ENCODE data around the gene AFAP1L1.

AFAP1L1 gene

GRCh38 chr5:149380466-149381121 is 108.9 kb downstream of the AFAP1L1 start:
- Histone ChIP-seq H3K9me3 (ENCODE audit: control insufficient read depth, insufficient read depth, low read length) (no peaks in the 10 kb centered on the region), H3K27ac (ENCODE audit: low read length) (no peak overlapping the region), H3K4me3 (ENCODE audit: low read length) (no peak overlapping the region), H3K27me3 (ENCODE audit: control insufficient read depth, insufficient read depth, low read length) (no peaks in the 10 kb centered on the region), H3K4me1 (ENCODE audit: control insufficient read depth, insufficient read depth, low read length) (peaks cover 1% of the 10 kb centered on the region; the same call in 1 of the 2 replicates), H3K36me3 (ENCODE audit: control insufficient read depth, insufficient read depth, low read length) (no peaks in the 10 kb centered on the region)
- WGBS (ENCODE audit: insufficient coverage, insufficient read length), result no CpG with 5 or more reads among the region's 16 CpGs
- no peak for DNase-seq (ENCODE audit: low read depth, low spot score)

DNA sequence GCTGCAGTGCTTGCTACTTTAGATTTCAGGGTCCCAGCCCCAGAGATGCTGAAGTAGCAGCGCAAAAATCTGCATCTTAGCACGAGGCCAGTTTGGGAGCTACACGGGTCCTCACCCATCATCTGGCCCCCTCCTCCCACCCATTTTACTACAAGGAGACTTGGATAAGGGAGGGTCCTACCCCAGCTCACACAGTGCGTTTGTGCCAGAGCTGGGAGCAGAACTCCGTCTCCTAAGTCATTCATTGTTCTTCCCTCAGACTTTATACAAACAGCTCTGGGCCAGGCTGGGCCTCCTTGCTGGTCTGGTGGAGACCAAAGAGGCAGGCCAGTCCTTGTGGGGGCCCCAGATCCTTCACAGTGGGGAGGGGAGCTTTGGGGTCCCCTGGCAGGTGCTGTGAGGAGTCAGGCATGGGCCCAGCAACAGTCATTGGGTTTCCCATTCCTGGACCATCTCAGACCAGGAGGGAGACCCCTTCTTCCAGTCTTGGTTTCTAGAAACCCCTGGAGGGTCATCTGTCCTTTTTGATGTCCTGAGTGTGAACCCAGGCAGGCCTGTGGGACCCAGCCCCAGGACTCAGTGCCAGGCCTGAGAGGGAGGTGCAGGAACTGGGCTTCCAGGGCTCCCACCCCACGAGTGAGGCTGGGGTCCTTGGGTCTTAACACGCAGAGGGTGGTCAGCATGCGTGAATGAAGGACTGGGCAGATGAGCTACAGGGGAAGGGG is 109.8 kb downstream of the AFAP1L1 start:
- DNase-seq (ENCODE audit: low read depth, low spot score), result no peak
- WGBS (ENCODE audit: insufficient coverage, insufficient read length), result no CpG with 5 or more reads among the region's 8 CpGs
- Histone ChIP-seq H3K4me3 (ENCODE audit: low read length) (no peak overlapping the region), H3K27me3 (ENCODE audit: control insufficient read depth, insufficient read depth, low read length) (no peaks in the 10 kb centered on the region), H3K27ac (ENCODE audit: low read length) (no peak overlapping the region), H3K4me1 (ENCODE audit: control insufficient read depth, insufficient read depth, low read length) (peaks cover 1% of the 10 kb centered on the region; the same call in 1 of the 2 replicates), H3K36me3 (ENCODE audit: control insufficient read depth, insufficient read depth, low read length) (no peaks in the 10 kb centered on the region), H3K9me3 (ENCODE audit: control insufficient read depth, insufficient read depth, low read length) (peaks cover 1% of the 10 kb centered on the region; the same call in 1 of the 2 replicates)

- DNase-seq (ENCODE audit: low read depth, low spot score), result peak; percentile 67
- peaks cover 1% of the 10 kb centered on the region; the same call in 1 of the 2 replicates for H3K4me1 ChIP-seq (ENCODE audit: control insufficient read depth, insufficient read depth, low read length)
- no peaks in the 10 kb centered on the region for H3K27me3 ChIP-seq (ENCODE audit: control insufficient read depth, insufficient read depth, low read length)
- peaks cover 1% of the 10 kb centered on the region; the same call in 1 of the 2 replicates for H3K9me3 ChIP-seq (ENCODE audit: control insufficient read depth, insufficient read depth, low read length)
- no peaks in the 10 kb centered on the region for H3K36me3 ChIP-seq (ENCODE audit: control insufficient read depth, insufficient read depth, low read length)
- H3K27ac ChIP-seq (ENCODE audit: low read length), result no peak overlapping the region
- no CpG with 5 or more reads among the region's 16 CpGs for WGBS (ENCODE audit: insufficient coverage, insufficient read length)
- H3K4me3 ChIP-seq (ENCODE audit: low read length), result no peak overlapping the region
Observed at GRCh38 chr5:149381986-149382338, 110.3 kb downstream of the AFAP1L1 start.

GRCh38 chr5:149382517-149383220 is 111.0 kb downstream of the AFAP1L1 start:
- H3K36me3 ChIP-seq (ENCODE audit: control insufficient read depth, insufficient read depth, low read length), result no peaks in the 10 kb centered on the region
- no CpG with 5 or more reads among the region's 12 CpGs for WGBS (ENCODE audit: insufficient coverage, insufficient read length)
- no peak overlapping the region for H3K27ac ChIP-seq (ENCODE audit: low read length)
- H3K4me3 ChIP-seq (ENCODE audit: low read length), result no peak overlapping the region
- peaks cover 1% of the 10 kb centered on the region; the same call in 1 of the 2 replicates for H3K4me1 ChIP-seq (ENCODE audit: control insufficient read depth, insufficient read depth, low read length)
- no peak for DNase-seq (ENCODE audit: low read depth, low spot score)
- no peaks in the 10 kb centered on the region for H3K27me3 ChIP-seq (ENCODE audit: control insufficient read depth, insufficient read depth, low read length)
- H3K9me3 ChIP-seq (ENCODE audit: control insufficient read depth, insufficient read depth, low read length), result peaks cover 1% of the 10 kb centered on the region; the same call in 1 of the 2 replicates

- WGBS (ENCODE audit: insufficient coverage, insufficient read length), result no CpG with 5 or more reads among the region's 9 CpGs
- H3K36me3 ChIP-seq (ENCODE audit: control insufficient read depth, insufficient read depth, low read length), result no peaks in the 10 kb centered on the region
- no peak for DNase-seq (ENCODE audit: low read depth, low spot score)
- peaks cover 1% of the 10 kb centered on the region; the same call in 1 of the 2 replicates for H3K9me3 ChIP-seq (ENCODE audit: control insufficient read depth, insufficient read depth, low read length)
- peaks cover 1% of the 10 kb centered on the region; the same call in 1 of the 2 replicates for H3K4me1 ChIP-seq (ENCODE audit: control insufficient read depth, insufficient read depth, low read length)
- H3K27ac ChIP-seq (ENCODE audit: low read length), result no peak overlapping the region
- H3K27me3 ChIP-seq (ENCODE audit: control insufficient read depth, insufficient read depth, low read length), result no peaks in the 10 kb centered on the region
- no peak overlapping the region for H3K4me3 ChIP-seq (ENCODE audit: low read length)
Observed at GRCh38 chr5:149383399-149383798, 111.7 kb downstream of the AFAP1L1 start.

- peaks cover 1% of the 10 kb centered on the region; the same call in 1 of the 2 replicates for H3K9me3 ChIP-seq (ENCODE audit: control insufficient read depth, insufficient read depth, low read length)
- 0 out of 2 replicates have a peak, but pooled peaks cover 1% of the 10 kb centered on the region for H3K4me1 ChIP-seq (ENCODE audit: control insufficient read depth, insufficient read depth, low read length)
- WGBS (ENCODE audit: insufficient coverage, insufficient read length), result no CpG with 5 or more reads among the region's 5 CpGs
- no peaks in the 10 kb centered on the region for H3K36me3 ChIP-seq (ENCODE audit: control insufficient read depth, insufficient read depth, low read length)
- H3K4me3 ChIP-seq (ENCODE audit: low read length), result no peak overlapping the region
- no peak overlapping the region for H3K27ac ChIP-seq (ENCODE audit: low read length)
- DNase-seq (ENCODE audit: low read depth, low spot score), result no peak
- H3K27me3 ChIP-seq (ENCODE audit: control insufficient read depth, insufficient read depth, low read length), result no peaks in the 10 kb centered on the region
Observed at GRCh38 chr5:149386166-149386565, 114.5 kb downstream of the AFAP1L1 start.

DNA sequence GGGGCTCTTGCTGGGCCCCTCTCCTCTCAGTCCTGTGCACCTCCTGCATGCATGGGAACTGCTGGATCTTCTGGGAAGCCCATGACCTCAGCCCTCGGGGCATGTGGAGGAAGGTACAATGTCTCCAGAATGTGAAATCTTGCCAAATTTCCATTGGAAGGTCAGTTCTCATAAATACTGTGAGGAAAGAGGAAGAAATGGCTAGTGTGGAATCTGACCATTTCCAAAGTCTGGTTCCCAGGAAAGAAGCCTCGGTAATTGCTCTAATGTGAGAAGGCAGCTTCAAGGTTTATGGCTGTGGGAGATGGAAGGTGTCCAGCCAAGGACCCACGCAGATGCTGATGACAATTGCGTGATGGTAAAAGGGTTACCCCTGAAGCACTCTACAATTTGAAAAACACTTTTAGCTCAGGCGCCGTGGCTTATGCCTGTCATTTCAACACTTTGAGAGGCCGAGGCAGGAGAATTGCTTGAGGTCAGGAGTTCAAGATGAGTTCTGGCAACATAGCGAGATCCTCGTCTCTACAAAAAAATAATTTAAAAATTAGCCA is 115.5 kb downstream of the AFAP1L1 start:
- no peak overlapping the region for H3K27ac ChIP-seq (ENCODE audit: low read length)
- no peaks in the 10 kb centered on the region for H3K4me1 ChIP-seq (ENCODE audit: control insufficient read depth, insufficient read depth, low read length)
- no CpG with 5 or more reads among the region's 9 CpGs for WGBS (ENCODE audit: insufficient coverage, insufficient read length)
- no peaks in the 10 kb centered on the region for H3K27me3 ChIP-seq (ENCODE audit: control insufficient read depth, insufficient read depth, low read length)
- no peak overlapping the region for H3K4me3 ChIP-seq (ENCODE audit: low read length)
- H3K36me3 ChIP-seq (ENCODE audit: control insufficient read depth, insufficient read depth, low read length), result no peaks in the 10 kb centered on the region
- H3K9me3 ChIP-seq (ENCODE audit: control insufficient read depth, insufficient read depth, low read length), result peaks cover 1% of the 10 kb centered on the region; the same call in 1 of the 2 replicates
- no peak for DNase-seq (ENCODE audit: low read depth, low spot score)

DNA sequence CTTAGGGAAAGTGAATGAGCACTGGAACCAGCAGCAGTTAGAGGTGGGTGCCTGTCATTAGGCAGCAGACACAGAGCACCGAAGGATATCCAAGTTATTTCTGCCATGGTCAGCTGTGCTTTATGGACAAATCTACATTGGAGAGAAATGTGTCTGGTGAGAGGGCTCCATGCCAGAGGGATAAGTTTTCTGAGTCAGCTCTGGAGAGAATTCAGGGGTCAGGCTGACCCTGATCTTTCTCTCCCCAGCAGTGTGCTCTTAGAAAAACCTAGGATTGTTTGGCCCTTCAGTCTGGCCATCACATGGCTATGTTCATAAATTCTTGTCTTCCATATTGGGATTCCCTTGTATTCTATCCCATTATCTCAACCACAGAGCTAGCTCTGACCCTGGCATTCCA is 116.3 kb downstream of the AFAP1L1 start:
- DNase-seq (ENCODE audit: low read depth, low spot score), result no peak
- Histone ChIP-seq H3K27ac (ENCODE audit: low read length) (no peak overlapping the region), H3K4me3 (ENCODE audit: low read length) (no peak overlapping the region), H3K27me3 (ENCODE audit: control insufficient read depth, insufficient read depth, low read length) (no peaks in the 10 kb centered on the region), H3K9me3 (ENCODE audit: control insufficient read depth, insufficient read depth, low read length) (peaks cover 1% of the 10 kb centered on the region; the same call in 1 of the 2 replicates), H3K36me3 (ENCODE audit: control insufficient read depth, insufficient read depth, low read length) (no peaks in the 10 kb centered on the region), H3K4me1 (ENCODE audit: control insufficient read depth, insufficient read depth, low read length) (no peaks in the 10 kb centered on the region)
- WGBS (ENCODE audit: insufficient coverage, insufficient read length), result no CpG with 5 or more reads among the region's 1 CpG

- Histone ChIP-seq H3K9me3 (ENCODE audit: control insufficient read depth, insufficient read depth, low read length) (peaks cover 1% of the 10 kb centered on the region; the same call in 1 of the 2 replicates), H3K27ac (ENCODE audit: low read length) (no peak overlapping the region), H3K4me3 (ENCODE audit: low read length) (no peak overlapping the region), H3K4me1 (ENCODE audit: control insufficient read depth, insufficient read depth, low read length) (no peaks in the 10 kb centered on the region), H3K36me3 (ENCODE audit: control insufficient read depth, insufficient read depth, low read length) (no peaks in the 10 kb centered on the region), H3K27me3 (ENCODE audit: control insufficient read depth, insufficient read depth, low read length) (no peaks in the 10 kb centered on the region)
- no peak for DNase-seq (ENCODE audit: low read depth, low spot score)
- WGBS (ENCODE audit: insufficient coverage, insufficient read length), result no CpG with 5 or more reads among the region's 7 CpGs
Observed at GRCh38 chr5:149388498-149389190, 117.0 kb downstream of the AFAP1L1 start.

All from iPS DF 6.9 (cell line).